ENCODE data around the gene ENO2.
A peak's percentile ranks its signal among the peaks of the same experiment; 100 is the strongest.

ENO2 gene

GRCh38 chr12:6923003-6923732 lies 8.8 kb downstream of the ENO2 start:
- H3K9ac ChIP-seq (ENCODE audit: low read depth, low read length, poor library complexity, severe bottlenecking): no peak overlapping the region
- no peak overlapping the region for H2AFZ ChIP-seq (ENCODE audit: low read length)
- H3K4me2 ChIP-seq (ENCODE audit: low read depth, low read length, poor library complexity, severe bottlenecking): no peak overlapping the region

DNA sequence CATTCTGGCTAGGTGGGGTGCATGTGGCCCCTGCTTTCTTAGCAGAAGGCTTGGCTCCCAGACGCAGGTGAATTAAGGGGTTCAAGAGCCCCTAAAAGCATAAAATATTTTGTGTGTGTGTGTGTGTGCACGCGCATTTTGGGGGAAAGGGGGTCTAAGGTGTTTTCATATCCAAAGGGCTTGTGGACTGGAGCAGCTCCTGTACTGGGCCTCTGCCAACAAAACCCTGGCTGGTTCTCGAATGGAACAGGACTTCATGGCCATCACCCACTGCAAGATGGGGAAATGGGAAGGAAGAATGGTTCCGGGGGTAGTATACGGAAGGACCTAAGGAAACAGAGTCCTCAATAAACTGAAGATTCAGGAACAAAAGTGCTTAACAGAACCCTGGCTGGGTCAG lies 9.5 kb downstream of the ENO2 start:
- TF ChIP-seq, protein P1, sequence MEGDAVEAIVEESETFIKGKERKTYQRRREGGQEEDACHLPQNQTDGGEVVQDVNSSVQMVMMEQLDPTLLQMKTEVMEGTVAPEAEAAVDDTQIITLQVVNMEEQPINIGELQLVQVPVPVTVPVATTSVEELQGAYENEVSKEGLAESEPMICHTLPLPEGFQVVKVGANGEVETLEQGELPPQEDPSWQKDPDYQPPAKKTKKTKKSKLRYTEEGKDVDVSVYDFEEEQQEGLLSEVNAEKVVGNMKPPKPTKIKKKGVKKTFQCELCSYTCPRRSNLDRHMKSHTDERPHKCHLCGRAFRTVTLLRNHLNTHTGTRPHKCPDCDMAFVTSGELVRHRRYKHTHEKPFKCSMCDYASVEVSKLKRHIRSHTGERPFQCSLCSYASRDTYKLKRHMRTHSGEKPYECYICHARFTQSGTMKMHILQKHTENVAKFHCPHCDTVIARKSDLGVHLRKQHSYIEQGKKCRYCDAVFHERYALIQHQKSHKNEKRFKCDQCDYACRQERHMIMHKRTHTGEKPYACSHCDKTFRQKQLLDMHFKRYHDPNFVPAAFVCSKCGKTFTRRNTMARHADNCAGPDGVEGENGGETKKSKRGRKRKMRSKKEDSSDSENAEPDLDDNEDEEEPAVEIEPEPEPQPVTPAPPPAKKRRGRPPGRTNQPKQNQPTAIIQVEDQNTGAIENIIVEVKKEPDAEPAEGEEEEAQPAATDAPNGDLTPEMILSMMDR (conservative IDR thresholded peaks at IDR 0.05; ENCODE audit: low read length): no peak
- no peak for TF ChIP-seq EZH2phosphoT487 (IDR thresholded peaks at IDR 0.05; ENCODE audit: borderline replicate concordance)
- Histone ChIP-seq H4K20me1 (ENCODE audit: insufficient read depth, low read length, poor library complexity, severe bottlenecking) (peaks cover 3% of the 10 kb centered on the region), H3K4me2 (ENCODE audit: low read depth, low read length, poor library complexity, severe bottlenecking) (no peak overlapping the region), H3K27me3 (ENCODE audit: insufficient read depth, low read length, poor library complexity, severe bottlenecking) (no peaks in the 10 kb centered on the region), H2AFZ (ENCODE audit: low read length) (no peak overlapping the region), H3K36me3 (ENCODE audit: insufficient read depth, low read length) (peaks cover 21% of the 10 kb centered on the region; the same call in 1 of the 2 replicates), H3K9ac (ENCODE audit: low read depth, low read length, poor library complexity, severe bottlenecking) (no peak overlapping the region), H3K4me3 (ENCODE audit: low read length, poor library complexity, severe bottlenecking) (no peak overlapping the region), H3K4me1 (ENCODE audit: insufficient read depth, low read length, poor library complexity, severe bottlenecking) (peaks cover 43% of the 10 kb centered on the region), H3K79me2 (ENCODE audit: insufficient read depth, low read length) (peaks cover 30% of the 10 kb centered on the region), H3F3A (ENCODE audit: low read depth) (no peaks in the 10 kb centered on the region), H3K9me3 (ENCODE audit: insufficient read depth, low read depth, low read length) (no peaks in the 10 kb centered on the region), H3K9me2 (replicated peaks; ENCODE audit: low read depth, low read length) (no peaks in the 10 kb centered on the region)

More at GRCh38 chr12:6923003-6923732, 8.8 kb downstream of the ENO2 start:
- H3K4me1 ChIP-seq (ENCODE audit: insufficient read depth, low read length, poor library complexity, severe bottlenecking): peaks cover 38% of the 10 kb centered on the region
- H3F3A ChIP-seq (ENCODE audit: low read depth): no peaks in the 10 kb centered on the region
- no peaks in the 10 kb centered on the region for H3K9me3 ChIP-seq (ENCODE audit: insufficient read depth, low read depth, low read length)
- H4K20me1 ChIP-seq (ENCODE audit: insufficient read depth, low read length, poor library complexity, severe bottlenecking): no peaks in the 10 kb centered on the region
- H3K27me3 ChIP-seq (ENCODE audit: insufficient read depth, low read length, poor library complexity, severe bottlenecking): no peaks in the 10 kb centered on the region
- no peaks in the 10 kb centered on the region for H3K9me2 ChIP-seq (replicated peaks; ENCODE audit: low read depth, low read length)
- H3K36me3 ChIP-seq (ENCODE audit: insufficient read depth, low read length): peaks cover 21% of the 10 kb centered on the region; the same call in 1 of the 2 replicates
- no peak overlapping the region for H3K4me3 ChIP-seq (ENCODE audit: low read length, poor library complexity, severe bottlenecking)
- peaks cover 23% of the 10 kb centered on the region for H3K79me2 ChIP-seq (ENCODE audit: insufficient read depth, low read length)
- no peak for TF ChIP-seq EZH2phosphoT487 (IDR thresholded peaks at IDR 0.05; ENCODE audit: borderline replicate concordance)
- TF ChIP-seq, protein P1 (conservative IDR thresholded peaks at IDR 0.05; ENCODE audit: low read length): no peak

DNA sequence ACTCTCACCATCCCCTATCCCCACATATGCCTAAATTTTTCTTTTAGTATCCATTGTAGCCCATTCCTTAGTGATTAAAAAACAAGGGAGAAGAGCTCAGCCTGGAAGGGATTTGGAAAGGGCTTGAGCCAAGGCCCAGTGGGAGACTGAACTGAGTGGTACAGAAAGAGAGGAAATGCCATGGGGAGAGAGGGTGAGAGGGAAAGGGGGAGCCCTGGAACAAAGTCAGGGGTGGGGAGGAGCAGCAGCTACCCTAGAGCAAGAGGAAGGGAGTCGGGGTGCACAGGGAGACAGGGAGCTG lies 10.8 kb downstream of the ENO2 start:
- H3K9me3 ChIP-seq (ENCODE audit: insufficient read depth, low read depth, low read length): no peaks in the 10 kb centered on the region
- peak overlapping the region; percentile 77 for H3K4me2 ChIP-seq (ENCODE audit: low read depth, low read length, poor library complexity, severe bottlenecking)
- peaks cover 50% of the 10 kb centered on the region for H3K4me1 ChIP-seq (ENCODE audit: insufficient read depth, low read length, poor library complexity, severe bottlenecking)
- H3K9ac ChIP-seq (ENCODE audit: low read depth, low read length, poor library complexity, severe bottlenecking): peak overlapping the region; percentile 96
- H2AFZ ChIP-seq (ENCODE audit: low read length): no peak overlapping the region
- peaks cover 33% of the 10 kb centered on the region for H3K79me2 ChIP-seq (ENCODE audit: insufficient read depth, low read length)
- H3K4me3 ChIP-seq (ENCODE audit: low read length, poor library complexity, severe bottlenecking): peak overlapping the region; percentile 54
- TF ChIP-seq, protein P1 (conservative IDR thresholded peaks at IDR 0.05; ENCODE audit: low read length): no peak
- TF ChIP-seq EZH2phosphoT487 (IDR thresholded peaks at IDR 0.05; ENCODE audit: borderline replicate concordance): no peak
- peaks cover 14% of the 10 kb centered on the region for H4K20me1 ChIP-seq (ENCODE audit: insufficient read depth, low read length, poor library complexity, severe bottlenecking)
- H3K36me3 ChIP-seq (ENCODE audit: insufficient read depth, low read length): peaks cover 11% of the 10 kb centered on the region; the same call in 1 of the 2 replicates
- H3K9me2 ChIP-seq (replicated peaks; ENCODE audit: low read depth, low read length): no peaks in the 10 kb centered on the region
- H3F3A ChIP-seq (ENCODE audit: low read depth): no peaks in the 10 kb centered on the region
- H3K27me3 ChIP-seq (ENCODE audit: insufficient read depth, low read length, poor library complexity, severe bottlenecking): no peaks in the 10 kb centered on the region
